Stimulated activated CD8-positive, alpha-beta memory T cell treated with anti-CD3 and anti-CD28 coated beads, Interleukin-7, amount 100 ng/mL, for 4 hours (primary cell): ENCODE measurements around the gene CACNA1E.

Experiments used
- DNase-seq, 2 donors: peaks; one replicate each; pipeline ENCODE4 v3.0.0-alpha.2; 2020; ENCODE audit warnings: low read depth in 2 of 2

The CACNA1E gene

DNA sequence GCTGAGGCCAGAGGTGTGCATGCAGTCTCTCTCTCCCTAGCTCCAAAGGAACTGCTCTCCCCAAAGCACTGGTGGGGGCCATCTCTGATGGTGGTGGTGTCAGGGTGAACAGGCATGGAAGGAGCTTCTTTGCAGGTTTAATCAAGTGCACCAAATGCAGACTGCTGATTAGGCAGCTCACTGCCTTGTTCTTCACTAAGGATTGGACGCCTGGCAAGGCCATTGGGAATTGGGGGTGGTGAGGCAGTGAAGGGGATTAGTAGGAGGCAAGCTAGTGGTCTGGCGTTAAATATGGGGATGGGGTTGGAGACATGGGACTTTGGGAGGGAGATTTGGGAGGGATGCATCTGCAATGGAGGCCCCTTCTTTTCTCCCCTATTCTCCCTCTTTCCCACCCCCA, 1.5 kb downstream of the CACNA1E start:
- DNase-seq, result no peak

DNA sequence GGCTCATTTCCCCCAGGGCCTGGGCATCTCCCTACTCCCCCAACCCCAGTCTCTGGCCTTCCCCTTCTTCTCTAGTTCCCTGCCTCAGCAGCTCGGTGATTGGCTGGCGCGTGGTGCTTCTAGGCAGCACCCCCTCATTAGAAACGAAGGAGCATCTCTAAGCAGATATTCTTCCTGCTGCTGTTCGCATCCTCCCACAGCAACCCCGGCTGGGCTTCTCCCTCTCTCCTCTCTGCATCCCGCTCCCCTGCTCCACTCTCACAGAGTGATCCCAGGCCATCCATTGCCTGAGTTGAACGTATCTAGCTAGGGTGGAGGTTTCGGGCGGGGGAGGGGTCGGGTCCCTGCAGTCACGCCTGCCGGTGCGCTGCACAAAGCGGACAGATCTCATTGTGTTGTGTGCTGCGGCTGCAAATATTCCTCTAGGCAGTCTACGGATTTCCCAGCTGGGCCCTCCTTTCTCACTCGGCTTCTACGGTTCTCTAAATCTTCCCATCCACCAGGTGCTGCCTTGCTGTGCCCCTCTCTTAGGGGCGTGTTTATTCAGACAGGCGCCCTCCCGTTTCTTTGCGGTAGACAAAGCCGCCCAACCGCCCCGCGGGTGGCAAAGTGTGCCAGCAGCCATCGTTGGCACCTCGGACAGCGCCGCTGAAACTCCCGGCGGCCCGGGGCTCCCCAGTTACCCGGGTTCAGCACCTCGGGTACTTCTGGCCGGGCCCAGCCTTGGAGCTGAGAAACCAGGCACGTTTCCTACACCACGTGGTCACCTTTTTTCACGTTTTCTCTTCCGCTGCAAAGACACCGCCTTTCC, 2.2 kb downstream of the CACNA1E start:
- DNase-seq, result no peak

DNA sequence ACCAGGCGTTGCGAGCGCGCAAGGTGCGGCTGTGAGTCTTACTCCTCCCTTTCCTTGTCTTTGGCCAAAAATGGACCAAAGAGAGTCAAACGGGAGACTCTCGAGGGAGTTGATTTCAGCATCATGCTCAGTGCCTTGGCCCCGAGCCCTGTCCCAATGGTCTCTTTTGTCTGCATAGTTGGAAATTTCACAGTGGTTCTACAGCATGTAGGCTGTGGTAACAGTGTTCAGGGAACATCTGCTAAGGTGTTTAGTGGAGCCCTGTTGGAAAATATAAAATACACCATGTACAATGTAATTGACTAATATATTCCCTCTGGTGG, 2.7 kb downstream of the CACNA1E start:
- no peak for DNase-seq

DNA sequence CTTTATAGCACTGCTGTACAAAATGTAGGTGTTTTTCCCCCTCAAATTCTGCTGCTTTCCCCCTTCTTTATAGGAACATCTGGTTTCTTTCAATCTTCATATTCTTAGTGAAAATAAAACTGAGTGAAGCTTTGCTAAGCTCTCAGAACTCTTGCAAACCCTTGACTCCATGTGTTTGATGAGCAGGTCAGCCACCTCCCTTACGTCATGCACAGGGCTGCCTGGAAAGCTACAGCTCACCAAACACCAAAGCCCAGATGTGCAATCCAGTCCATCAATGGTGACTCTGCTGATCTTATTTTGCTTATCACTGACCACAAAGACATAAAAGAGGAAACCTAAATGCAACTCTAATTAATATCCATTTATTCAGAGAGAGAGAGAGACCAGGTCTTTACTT, 5.5 kb downstream of the CACNA1E start:
- DNase-seq, result no peak

DNA sequence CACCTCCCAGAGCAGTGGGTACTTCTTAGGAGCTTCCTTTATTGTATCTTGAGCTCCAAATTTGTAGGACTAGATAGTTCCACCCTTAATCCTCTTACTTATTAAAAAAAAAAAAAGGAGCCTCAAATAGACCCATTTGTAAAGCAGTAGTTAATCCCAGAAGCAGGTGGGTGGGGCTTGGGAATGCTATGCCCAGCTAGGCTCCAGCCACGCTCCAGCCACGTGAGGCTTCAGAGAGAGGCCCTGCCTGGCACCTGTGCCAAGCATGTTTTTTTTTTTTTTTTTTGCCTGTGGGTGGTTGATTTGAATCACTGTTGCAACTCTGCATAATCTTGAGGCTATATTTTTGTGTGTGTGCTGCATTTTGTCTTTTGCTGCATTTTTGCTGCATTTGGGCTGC, 7.0 kb downstream of the CACNA1E start:
- DNase-seq, result no peak

DNA sequence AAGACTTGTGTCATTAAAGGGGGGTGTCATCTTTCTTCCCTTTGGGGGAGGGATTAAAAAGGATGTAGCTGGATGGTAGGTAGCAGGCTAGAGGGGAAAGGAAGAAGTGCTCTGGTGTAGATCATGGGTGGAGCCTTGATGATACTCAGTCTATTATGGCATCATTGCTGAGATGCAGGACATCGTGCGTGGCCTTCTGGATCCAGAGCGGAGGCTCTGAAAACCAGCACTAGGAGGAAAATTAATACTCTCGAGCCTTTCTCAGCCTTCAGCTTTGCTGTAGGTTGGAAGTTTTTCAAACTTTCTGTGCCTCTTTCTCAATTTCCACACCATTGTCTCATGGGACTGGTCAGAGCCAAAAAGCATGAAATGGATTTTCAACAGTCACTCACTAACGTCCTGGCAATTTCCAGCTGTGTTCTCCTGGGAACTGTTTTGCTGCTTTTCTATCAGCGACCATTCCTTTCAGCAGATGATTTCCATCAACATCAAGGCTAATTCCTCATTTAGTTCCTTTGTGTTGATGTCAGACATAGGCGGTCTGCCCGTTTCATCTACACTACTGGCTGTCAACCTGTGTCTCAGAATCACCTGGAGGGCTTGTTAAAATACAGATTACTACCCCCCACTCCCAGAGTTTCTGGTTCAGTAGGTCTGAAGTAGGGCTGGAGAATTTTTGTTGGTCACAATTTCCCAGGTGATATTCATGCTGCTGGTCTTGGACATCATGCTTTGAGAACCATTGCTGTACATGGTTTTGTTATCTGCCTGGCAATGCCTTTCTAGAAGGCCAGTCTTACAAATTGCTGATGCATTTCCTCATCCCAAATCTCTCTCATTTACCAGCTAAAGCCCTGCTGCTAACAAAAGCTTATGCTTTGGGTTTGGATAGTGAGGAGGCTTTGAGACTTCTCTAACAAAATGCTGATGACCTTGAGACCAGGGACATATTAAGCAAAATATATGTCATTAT, 7.7 kb downstream of the CACNA1E start:
- no peak for DNase-seq

DNA sequence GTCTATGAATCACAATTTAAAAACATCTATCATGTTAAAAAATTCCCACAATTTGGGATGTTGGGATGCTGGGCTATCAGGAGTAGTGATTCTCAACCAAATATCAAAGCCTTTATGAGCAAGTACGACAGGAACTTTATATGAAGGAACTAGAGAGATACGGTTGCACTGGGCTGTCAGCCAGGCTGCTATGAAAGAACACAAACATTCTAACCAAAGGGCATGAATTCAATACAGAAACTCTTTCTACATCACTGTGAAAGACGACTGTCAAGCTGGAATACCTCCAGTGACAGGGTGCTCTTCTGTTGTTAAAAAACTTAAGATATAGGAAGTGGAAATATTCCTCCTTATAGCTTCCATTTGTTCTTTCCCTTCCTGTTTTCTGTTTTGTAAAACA, 9.8 kb downstream of the CACNA1E start:
- no peak for DNase-seq

DNA sequence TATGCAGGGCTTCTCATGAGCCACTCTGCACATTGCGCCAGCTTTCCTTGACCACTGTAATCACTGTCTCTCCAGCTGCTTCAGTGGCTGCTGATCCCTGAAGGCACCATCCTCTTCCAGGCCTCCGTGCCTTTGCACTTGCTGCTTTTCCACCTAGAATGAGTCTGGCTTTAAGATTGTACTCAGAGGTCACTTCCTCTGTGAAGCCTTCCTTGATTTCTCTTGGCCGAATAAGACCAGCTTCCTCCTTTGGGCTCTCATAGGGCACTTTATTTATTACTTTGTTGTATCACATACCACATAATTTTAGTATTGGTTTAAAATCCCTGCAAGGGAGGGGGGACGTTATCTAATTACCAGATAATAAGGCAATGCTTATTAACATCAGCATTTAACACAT, 10.6 kb downstream of the CACNA1E start:
- no peak for DNase-seq

DNA sequence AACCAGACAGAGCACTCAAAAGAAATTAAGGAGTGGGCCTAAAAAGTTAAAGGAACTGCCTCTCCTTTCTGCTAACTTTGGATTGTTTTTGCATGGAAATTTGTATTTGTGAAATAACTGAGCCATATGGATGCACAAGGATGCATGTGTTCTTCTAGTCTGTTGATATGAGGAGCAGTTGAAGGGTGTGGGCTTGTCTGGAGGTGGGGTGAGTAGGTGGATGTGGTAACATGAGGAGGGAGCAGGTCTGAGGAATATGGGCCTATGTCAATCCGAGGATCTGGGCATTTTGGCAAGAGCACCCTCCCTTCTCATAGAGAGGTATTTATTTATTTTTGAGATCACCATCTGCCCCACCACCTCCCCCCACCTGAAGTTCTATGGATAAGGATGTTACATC, 13.4 kb downstream of the CACNA1E start:
- DNase-seq, result no peak

DNA sequence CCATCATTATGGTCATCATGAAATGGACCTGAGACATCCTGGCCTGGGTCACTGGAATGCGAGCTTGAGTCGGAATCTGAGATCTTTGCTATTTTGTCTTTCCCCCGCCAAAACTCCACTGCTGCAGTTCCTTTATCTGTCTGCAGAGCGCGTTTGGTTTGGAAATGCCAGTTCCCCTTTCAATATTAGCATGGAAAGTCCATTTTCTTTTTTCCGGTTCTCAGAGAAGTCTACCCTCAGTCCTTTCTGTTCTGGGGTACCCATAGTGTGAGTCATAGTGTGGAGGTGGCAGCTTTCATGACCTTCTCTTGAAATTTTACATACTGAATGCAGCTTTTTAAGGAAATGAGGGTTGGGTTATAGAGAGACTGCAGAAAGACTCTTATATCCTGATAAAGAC, 14.6 kb downstream of the CACNA1E start:
- no peak for DNase-seq

DNA sequence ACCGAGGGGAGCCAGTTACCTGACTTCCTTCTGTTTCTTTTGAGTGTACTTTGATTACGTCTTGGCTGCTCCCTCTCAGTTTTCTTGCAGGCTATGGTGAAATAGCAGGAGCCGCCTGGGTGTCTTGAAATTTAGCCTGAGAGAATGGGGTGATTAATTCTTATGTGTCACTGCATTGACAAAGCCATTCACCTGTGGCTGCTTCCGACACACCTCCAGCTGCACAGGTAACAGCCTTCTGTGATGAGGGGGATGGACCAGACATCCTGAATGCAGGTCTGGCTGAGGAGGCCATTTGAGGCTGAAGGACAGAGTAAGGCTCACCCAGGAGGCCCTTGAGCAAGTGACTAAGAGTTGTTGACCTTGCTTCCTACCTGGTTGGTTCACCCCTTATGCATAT, 16.5 kb downstream of the CACNA1E start:
- no peak for DNase-seq

DNA sequence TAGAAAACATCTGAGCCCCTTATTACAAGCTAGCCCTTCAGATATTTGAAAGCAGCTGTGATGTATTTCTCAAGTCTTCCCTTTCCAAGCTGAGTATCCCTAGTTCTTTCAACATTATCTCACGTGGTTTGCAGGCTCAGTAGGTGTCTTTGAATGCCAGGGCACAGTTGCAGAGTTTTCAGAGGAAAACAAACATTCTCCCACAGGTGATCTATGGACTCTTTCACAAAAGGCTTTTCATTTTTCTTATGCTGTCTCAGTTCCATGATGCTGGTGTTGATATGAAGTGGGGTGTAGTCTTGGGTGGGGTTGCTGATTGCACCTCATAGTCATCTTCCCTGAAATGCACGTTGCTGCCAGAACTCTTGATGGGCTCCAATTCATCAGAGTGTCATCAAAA, 17.3 kb downstream of the CACNA1E start:
- no peak for DNase-seq

DNA sequence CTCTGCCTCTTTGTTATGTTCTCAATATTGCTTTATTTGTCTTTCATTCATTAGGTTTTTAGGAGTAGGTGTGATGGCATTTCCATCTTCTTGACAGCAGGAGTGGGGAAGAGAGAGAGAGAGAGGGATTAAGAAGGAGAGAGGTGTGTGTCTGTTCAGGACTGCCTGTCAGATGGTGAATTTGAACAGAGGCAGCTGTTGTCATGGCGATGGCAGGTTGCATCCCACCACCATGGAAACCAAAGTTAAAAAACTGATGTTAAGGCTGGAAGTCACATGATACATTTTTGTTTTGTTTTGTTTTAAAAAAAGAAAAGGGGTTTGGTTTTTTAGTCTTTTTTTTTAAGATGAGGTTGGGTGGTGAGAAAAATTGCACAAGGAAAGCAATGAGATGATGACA, 18.3 kb downstream of the CACNA1E start:
- DNase-seq, result no peak

DNA sequence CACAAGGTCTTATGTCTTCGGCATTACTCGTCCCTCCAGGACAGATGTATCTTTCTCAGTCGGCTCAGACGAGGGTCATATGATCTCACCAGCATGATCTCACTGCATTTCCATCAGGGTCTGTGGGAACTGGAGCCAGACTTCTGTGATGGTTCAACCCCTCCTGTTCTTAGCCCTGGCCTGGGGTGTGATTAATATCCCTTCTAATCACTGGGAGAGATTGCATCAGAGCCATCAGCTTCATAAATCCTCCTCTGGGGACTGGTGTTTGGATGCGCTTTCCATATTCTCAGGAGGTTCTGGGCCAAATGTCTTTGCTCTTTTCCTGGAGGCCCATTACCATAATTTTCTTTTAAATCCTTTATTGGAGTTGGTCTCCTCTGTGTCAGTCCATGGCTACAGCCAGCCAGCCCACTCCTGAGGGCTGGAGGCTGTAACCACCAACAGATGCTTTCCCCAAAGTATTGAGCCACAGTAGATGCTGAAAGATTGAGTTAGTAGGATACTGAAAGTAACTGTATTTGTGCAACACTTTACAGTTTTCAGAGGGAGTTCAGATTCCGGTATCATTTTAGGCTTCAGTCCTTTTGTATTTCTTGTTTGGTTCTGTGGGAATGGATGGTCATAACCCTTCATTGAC, 20.0 kb downstream of the CACNA1E start:
- no peak for DNase-seq

DNA sequence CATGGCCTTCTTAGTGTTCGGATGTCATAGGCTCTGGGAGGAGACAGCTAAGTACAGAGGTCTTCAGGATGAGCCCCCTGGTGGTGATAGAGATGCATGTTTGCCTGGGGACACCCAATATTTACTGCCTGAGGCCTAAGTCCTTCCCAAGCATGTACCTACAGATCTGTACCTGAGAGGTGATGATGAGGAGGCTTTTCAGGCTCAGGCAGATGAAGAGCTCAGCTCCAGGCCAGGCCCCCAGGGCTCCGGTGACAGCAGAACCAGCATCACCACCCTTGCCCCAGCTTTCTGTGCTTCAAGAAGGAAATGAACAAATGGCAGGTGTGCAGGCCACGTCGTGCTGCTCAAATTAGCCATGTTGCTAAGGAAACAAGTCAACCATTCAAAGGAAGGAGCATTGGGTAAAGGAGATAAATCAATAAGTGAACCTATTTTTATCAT, 21.1 kb downstream of the CACNA1E start:
- DNase-seq, result no peak

DNA sequence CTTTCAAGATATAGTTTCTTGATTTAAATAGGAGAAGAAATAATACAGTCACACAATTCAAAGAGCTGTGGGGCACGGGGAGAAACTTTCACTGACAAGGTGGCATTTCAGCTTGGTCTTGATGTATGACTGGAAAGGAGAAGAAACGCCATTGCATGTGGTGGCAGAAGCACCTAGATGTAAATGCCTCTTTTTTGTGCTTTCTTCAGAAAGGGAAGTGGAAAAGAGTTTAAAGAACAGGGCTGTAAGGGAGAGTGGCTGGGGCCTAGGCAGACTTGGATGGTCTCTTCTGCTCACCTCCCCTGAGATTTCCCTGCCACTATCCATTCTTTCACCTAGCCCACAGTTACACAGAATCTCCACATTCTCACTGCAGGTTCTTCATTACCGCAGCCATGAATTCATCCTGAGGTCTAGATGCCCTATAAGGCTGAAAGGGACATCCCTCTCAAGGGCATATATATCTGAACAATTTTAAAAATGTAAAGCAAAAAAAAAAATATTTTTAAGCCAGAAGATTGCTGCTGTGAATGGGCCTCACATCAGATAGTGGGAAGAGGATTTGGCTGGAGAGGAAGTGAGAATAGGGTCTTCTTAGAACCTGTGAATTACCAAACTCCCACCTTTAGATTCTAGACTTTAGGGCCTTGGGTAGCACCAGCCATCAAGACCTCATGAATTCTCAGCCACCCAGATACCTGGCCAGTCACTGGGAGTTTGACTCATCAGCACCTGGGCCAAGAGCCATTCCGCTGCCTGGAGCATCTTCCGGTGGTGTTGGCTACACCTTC, 23.4 kb downstream of the CACNA1E start:
- no peak for DNase-seq

DNA sequence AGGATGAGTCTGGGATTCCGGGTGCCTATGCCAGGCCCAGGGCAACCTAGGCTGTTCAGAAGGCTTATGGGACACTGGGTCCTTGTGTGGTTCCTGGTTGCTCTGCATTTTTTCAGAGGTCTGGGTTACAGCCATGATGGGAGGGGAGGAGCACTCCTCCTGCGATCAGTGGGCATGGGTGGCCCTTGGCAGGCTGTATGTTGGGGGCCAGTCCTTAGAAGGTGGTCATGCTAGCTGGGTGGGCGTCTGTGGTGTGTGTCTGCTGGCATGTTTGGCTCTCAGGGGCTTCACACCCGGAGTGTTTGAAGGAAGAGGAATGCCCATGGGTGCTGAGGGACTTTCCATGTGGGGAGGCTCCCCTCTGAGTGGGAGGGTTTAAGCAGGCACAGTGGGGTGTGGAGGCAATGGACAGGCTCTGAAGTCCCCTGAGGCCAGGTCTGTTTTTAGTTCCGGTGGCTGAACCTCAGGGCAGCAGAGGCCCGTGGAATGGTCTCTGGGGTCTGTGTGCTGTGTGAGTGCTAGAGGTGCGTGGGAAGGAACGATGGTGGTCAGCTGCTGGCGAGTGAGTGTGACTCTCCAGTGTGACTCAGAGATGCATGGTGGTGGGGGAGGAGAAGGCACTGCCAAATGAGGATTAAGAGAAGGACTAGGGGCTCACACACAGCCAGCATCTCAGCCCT, 25.3 kb downstream of the CACNA1E start:
- DNase-seq, result no peak

DNA sequence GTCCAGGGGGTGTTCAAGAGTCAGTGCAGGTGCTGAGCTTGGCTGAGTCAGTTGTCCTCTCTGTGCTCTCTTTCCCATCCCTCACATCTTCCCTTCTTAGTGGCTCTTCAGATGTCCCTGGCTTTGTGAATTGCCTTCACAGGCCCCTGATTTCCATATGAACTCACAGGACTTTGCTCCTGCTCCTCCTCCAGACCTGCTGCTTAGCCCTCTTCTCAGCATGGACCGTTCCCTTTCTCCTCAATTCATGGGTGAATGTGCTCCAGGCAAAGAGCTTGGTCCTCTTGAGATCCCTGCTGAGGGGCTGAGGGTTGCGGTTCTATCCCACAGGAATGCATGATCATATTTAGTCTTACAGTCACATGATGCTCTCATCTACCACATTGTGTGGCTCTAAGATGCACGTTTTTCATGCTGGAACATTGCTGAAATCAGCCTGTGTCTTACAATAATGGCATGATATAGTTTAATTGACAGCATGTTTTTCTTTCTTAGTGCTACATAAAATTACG, 30.5 kb downstream of the CACNA1E start:
- no peak for DNase-seq

DNA sequence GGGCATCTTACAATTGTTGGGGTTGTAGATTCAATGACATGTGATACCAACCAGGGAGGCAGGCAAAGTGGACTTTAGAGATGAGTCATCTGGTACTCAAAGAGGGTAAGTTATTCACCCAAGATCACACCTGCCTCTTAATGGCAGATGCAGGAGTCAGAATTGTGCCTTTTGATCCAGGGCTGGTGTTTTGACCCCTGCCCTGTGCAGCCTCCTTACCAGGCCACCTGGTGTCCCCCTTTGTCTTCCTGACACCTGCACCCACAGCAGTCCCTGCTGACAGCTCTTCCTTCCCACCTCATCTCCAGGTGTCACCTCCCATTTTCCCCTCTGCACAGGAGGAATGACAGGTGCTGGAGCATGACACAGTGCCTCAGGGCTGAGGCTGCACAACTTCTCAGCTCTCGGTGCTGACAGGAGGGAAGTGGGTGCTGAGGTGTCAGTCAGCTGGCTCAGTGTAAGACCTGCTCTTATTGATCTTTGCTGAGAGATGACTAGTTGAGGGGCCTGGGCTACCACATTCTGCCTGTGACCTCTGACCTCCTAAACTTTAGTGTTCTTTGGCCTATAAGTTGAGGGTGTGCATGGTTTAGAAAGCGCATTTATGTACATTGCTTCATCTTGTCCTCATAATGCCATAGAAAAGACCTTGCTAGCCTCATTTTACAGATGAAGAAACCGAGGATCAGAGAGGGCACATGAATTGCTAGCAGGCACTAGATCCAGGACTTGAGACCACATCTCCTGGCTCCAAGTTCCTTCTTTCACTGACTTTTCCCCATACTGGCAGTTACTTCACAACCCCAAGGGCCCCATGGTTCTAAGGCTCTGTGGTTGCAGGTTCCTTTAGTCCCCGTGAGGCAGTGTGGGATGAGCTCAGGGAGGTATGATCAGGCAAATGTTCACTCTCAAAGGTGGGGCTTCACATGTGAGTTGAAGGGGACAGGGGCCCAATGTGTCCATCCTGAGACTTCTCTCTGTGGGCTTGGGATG, 31.3 kb downstream of the CACNA1E start:
- DNase-seq, result no peak

DNA sequence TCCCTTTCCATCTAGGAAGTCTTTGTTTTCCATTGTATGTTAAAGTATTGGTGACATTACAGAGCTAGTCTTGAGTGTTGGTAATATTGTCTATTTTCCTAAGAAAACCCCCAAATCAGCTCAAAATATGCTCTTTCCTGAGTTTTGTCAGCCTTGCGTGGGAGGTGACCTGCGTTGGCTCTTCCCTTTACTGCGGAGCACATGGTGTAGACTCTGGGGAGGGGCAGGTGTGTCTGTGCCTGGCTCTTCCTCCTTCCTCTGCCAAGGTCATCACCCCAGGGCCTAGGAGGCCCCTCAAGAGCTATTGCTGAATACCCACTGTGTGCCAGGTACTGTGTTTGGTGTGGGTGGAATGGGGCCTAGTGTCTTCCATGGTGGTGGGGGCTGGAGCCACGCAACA, 33.4 kb downstream of the CACNA1E start:
- no peak for DNase-seq
